H9 (cell line): Measurements from ENCODE around the gene LMOD3. TPM values are rescaled to one million over a fixed set of nuclear protein-coding genes. Genes with fewer than 3 reads are reported as not detected.

Experiments
- DNase-seq: peaks from one replicate; pipeline ENCODE4 v3.0.0-alpha.2; 2017
- H2AFZ ChIP-seq: one replicate; pipeline ENCODE4 v1.6.1; 2013; ENCODE audit warnings: mild to moderate bottlenecking, low read length, control low read depth, moderate library complexity
- H2AK5ac ChIP-seq: 2 replicates; pipeline ENCODE4 v1.6.1; 2013; ENCODE audit warnings: low read length, control low read depth, mixed read lengths; ENCODE audit not compliant: insufficient read length
- H2BK120ac ChIP-seq: one replicate; pipeline ENCODE4 v1.6.1; 2013; ENCODE audit warnings: low read depth, mild to moderate bottlenecking, low read length, control low read depth, inconsistent platforms; ENCODE audit not compliant: poor library complexity, severe bottlenecking
- H2BK12ac ChIP-seq: 2 replicates; pipeline ENCODE4 v1.6.1; 2013; ENCODE audit warnings: low read length, control low read depth, mixed read lengths, low read depth; ENCODE audit not compliant: insufficient read length
- H2BK15ac ChIP-seq: 2 replicates; pipeline ENCODE4 v1.6.1; 2013; ENCODE audit warnings: low read depth, low read length, control low read depth
- H2BK20ac ChIP-seq: one replicate; pipeline ENCODE4 v1.6.1; 2013; ENCODE audit warnings: low read depth, mild to moderate bottlenecking, low read length, control low read depth, inconsistent platforms; ENCODE audit not compliant: poor library complexity, severe bottlenecking
- H2BK5ac ChIP-seq: 2 replicates; pipeline ENCODE4 v1.6.1; 2013; ENCODE audit warnings: low read length, control low read depth, mixed read lengths; ENCODE audit not compliant: insufficient read length
- H3K14ac ChIP-seq: 2 replicates; pipeline ENCODE4 v1.6.1; 2013; ENCODE audit warnings: low read length, control low read depth; ENCODE audit not compliant: insufficient read depth
- H3K18ac ChIP-seq: 2 replicates; pipeline ENCODE4 v1.6.1; 2013; ENCODE audit warnings: low read depth, mild to moderate bottlenecking, mixed read lengths, low read length, control low read depth; ENCODE audit not compliant: insufficient read length
- H3K23ac ChIP-seq: 2 replicates; pipeline ENCODE4 v1.6.1; 2013; ENCODE audit warnings: low read length, control low read depth, mixed read lengths, low read depth; ENCODE audit not compliant: insufficient read length
- H3K23me2 ChIP-seq: 2 replicates; pipeline ENCODE4 v1.6.1; 2013; ENCODE audit warnings: low read depth, mild to moderate bottlenecking, mixed read lengths, low read length, control low read depth; ENCODE audit not compliant: insufficient read length, poor library complexity, severe bottlenecking
- H3K27ac ChIP-seq: 2 replicates; pipeline ENCODE4 v1.5.1; 2013; ENCODE audit warnings: low read length, control low read depth, mixed read lengths, low read depth; ENCODE audit not compliant: insufficient read length
- H3K27me3 ChIP-seq: 2 replicates; pipeline ENCODE4 v1.6.1; 2013; ENCODE audit warnings: low read length, control low read depth, inconsistent platforms; ENCODE audit not compliant: insufficient read depth
- H3K4ac ChIP-seq: 2 replicates; pipeline ENCODE4 v1.6.1; 2013; ENCODE audit warnings: low read depth, mild to moderate bottlenecking, control low read depth, inconsistent platforms, low read length, moderate library complexity
- H3K4me1 ChIP-seq: 2 replicates; pipeline ENCODE4 v1.6.1; 2013; ENCODE audit warnings: low read length, control low read depth, inconsistent platforms; ENCODE audit not compliant: insufficient read depth
- H3K4me2 ChIP-seq: 2 replicates; pipeline ENCODE4 v1.6.1; 2013; ENCODE audit warnings: low read length, control low read depth, mixed read lengths; ENCODE audit not compliant: insufficient read length, insufficient read depth
- H3K56ac ChIP-seq: 2 replicates; pipeline ENCODE4 v1.6.1; 2013; ENCODE audit warnings: low read depth, mild to moderate bottlenecking, mixed read lengths, low read length, control low read depth; ENCODE audit not compliant: insufficient read length
- H3K79me1 ChIP-seq: 2 replicates; pipeline ENCODE4 v1.6.1; 2013; ENCODE audit warnings: low read depth, mild to moderate bottlenecking, moderate library complexity, low read length, control low read depth, inconsistent platforms; ENCODE audit not compliant: insufficient read depth, poor library complexity, severe bottlenecking
- H3K79me2 ChIP-seq: 2 replicates; pipeline ENCODE4 v1.6.1; 2013; ENCODE audit warnings: low read length, control low read depth, inconsistent platforms; ENCODE audit not compliant: insufficient read depth
- H3K9ac ChIP-seq: 2 replicates; pipeline ENCODE4 v1.6.1; 2013; ENCODE audit warnings: low read length, control low read depth, mixed read lengths; ENCODE audit not compliant: insufficient read length; ENCODE audit errors: extremely low read depth
- H3K9me3 ChIP-seq: one replicate; pipeline ENCODE4 v1.6.1; 2013; ENCODE audit warnings: low read depth, low read length, inconsistent platforms; ENCODE audit not compliant: control insufficient read depth
- H3T11ph ChIP-seq: one replicate; pipeline ENCODE4 v1.6.1; 2013; ENCODE audit warnings: mild to moderate bottlenecking, low read length, control low read depth, inconsistent platforms
- H4K20me1 ChIP-seq: one replicate; pipeline ENCODE4 v1.6.1; 2013; ENCODE audit not compliant: control insufficient read depth, insufficient read length, insufficient read depth
- H4K5ac ChIP-seq: 2 replicates; pipeline ENCODE4 v1.6.1; 2013; ENCODE audit warnings: low read depth, mild to moderate bottlenecking, mixed read lengths, low read length, control low read depth; ENCODE audit not compliant: insufficient read length
- H4K8ac ChIP-seq: replicated peaks from 2 replicates; pipeline ENCODE4 v1.6.1; 2013; ENCODE audit warnings: low read length, control low read depth, mixed read lengths, low read depth; ENCODE audit not compliant: insufficient read length
- H4K91ac ChIP-seq: 2 replicates; pipeline ENCODE4 v1.6.1; 2013; ENCODE audit warnings: low read depth, mild to moderate bottlenecking, moderate library complexity, mixed read lengths, low read length, control low read depth; ENCODE audit not compliant: insufficient read length
- H3K27ac Mint-ChIP-seq, 3 experiments: 2 replicates in 2 of 3; 3 replicates in 1 of 3; pipeline ENCODE4 v1.8.0; 2020 to 2021; ENCODE audit warnings: mixed read lengths in 3 of 3, mild to moderate bottlenecking in 1 of 3, moderate library complexity in 1 of 3
- H3K27me3 Mint-ChIP-seq: 2 replicates; pipeline ENCODE4 v1.8.0; 2021; ENCODE audit warnings: low read depth, mild to moderate bottlenecking, moderate library complexity, mixed read lengths
- H3K36me3 Mint-ChIP-seq, 3 experiments: 2 replicates in 2 of 3; 3 replicates in 1 of 3; pipeline ENCODE4 v1.8.0; 2020 to 2021; ENCODE audit warnings: low read depth in 3 of 3, mixed read lengths in 3 of 3; ENCODE audit not compliant: insufficient read depth in 1 of 3
- H3K4me1 Mint-ChIP-seq, 2 experiments: 2 replicates each; pipeline ENCODE4 v1.8.0; 2020; ENCODE audit warnings: mixed read lengths in 2 of 2
- H3K4me3 Mint-ChIP-seq, 2 experiments: 2 replicates in 1 of 2; 3 replicates in 1 of 2; pipeline ENCODE4 v1.8.0; 2020 to 2021; ENCODE audit warnings: mild to moderate bottlenecking in 2 of 2, mixed read lengths in 2 of 2, moderate library complexity in 1 of 2
- H3K9me3 Mint-ChIP-seq, 2 experiments: 2 replicates in 1 of 2; 3 replicates in 1 of 2; pipeline ENCODE4 v1.8.0; 2020; ENCODE audit warnings: mild to moderate bottlenecking in 2 of 2, mixed read lengths in 2 of 2, moderate library complexity in 1 of 2
- WGBS: extraction: QIAGEN DNeasy Blood & Tissue Kit; methylation state at CpG from one replicate; pipeline ENCODE4 v1.1.7; 2013; ENCODE audit warnings: missing lambda C conversion rate, low lambda C conversion rate, mixed read lengths; ENCODE audit not compliant: insufficient read length; ENCODE audit errors: extremely low coverage; 5-methylcytosine and 5-hydroxymethylcytosine counted together
- total RNA-seq: library from RNA; stranded (reverse); gene quantifications from 2 replicates; pipeline ENCODE4 v1.2.1, GENCODE V29; 2021
- TF ChIP-seq, protein P1 (sequence below): fragments of 200-600 bp; sonication (generic); conservative IDR thresholded peaks from 3 replicates; pipeline ENCODE4 v1.8.0; 2021; ENCODE audit warnings: antibody characterized with exemption, mild to moderate bottlenecking

The LMOD3 gene
- total RNA-seq, 1 experiment from 2014 or later = not detected

DNA sequence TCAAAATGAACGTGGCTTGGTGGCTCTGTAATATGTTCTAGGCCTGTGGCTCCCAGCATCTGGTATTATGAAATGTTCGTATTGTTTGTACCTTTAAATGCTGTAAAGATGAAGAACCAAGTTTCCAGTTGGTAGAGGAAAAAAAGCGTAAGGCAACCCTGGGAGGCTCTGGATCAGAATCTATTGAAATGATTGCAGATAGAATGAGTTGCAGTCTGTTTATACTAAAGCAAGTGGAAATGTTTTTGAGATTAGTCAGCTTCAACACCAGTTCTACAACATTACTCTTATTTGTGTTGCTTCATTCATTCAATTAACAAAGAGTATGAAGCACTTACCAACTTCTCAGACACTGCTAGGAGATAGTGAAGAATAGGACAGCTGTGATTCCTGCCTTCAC lies 32.4 kb downstream of the LMOD3 start:
- no peak overlapping the region for H2AFZ ChIP-seq
- no peak overlapping the region for H3K23ac ChIP-seq
- H3K4ac ChIP-seq = no peak overlapping the region
- no peaks in the 10 kb centered on the region for H3K9me3 Mint-ChIP-seq
- no peak overlapping the region for H4K5ac ChIP-seq
- H3K18ac ChIP-seq = no peak overlapping the region
- no peak overlapping the region for H3K56ac ChIP-seq
- no peaks in the 10 kb centered on the region for H4K20me1 ChIP-seq
- H3T11ph ChIP-seq = no peak overlapping the region
- no peak overlapping the region for H2AK5ac ChIP-seq
- H3K79me2 ChIP-seq = no peaks in the 10 kb centered on the region
- no peak overlapping the region for H3K14ac ChIP-seq
- H4K8ac ChIP-seq = no peak overlapping the region
- H3K36me3 Mint-ChIP-seq = no peaks in the 10 kb centered on the region
- H3K27ac ChIP-seq = no peak overlapping the region
- H3K4me1 Mint-ChIP-seq = peaks cover 34 to 38% of the 10 kb centered on the region in 2 experiments
- H2BK5ac ChIP-seq = no peak overlapping the region
- peaks cover 7% of the 10 kb centered on the region for H3K23me2 ChIP-seq
- DNase-seq = no peak
- H2BK12ac ChIP-seq = no peak overlapping the region
- H3K4me3 Mint-ChIP-seq = no peak overlapping the region
- no peak overlapping the region for H3K27ac Mint-ChIP-seq
- no peak overlapping the region for H4K91ac ChIP-seq
- TF ChIP-seq, protein P1, sequence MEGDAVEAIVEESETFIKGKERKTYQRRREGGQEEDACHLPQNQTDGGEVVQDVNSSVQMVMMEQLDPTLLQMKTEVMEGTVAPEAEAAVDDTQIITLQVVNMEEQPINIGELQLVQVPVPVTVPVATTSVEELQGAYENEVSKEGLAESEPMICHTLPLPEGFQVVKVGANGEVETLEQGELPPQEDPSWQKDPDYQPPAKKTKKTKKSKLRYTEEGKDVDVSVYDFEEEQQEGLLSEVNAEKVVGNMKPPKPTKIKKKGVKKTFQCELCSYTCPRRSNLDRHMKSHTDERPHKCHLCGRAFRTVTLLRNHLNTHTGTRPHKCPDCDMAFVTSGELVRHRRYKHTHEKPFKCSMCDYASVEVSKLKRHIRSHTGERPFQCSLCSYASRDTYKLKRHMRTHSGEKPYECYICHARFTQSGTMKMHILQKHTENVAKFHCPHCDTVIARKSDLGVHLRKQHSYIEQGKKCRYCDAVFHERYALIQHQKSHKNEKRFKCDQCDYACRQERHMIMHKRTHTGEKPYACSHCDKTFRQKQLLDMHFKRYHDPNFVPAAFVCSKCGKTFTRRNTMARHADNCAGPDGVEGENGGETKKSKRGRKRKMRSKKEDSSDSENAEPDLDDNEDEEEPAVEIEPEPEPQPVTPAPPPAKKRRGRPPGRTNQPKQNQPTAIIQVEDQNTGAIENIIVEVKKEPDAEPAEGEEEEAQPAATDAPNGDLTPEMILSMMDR = no peak
- H3K79me1 ChIP-seq = no peaks in the 10 kb centered on the region
- no peaks in the 10 kb centered on the region for H3K9me3 ChIP-seq
- H3K27me3 Mint-ChIP-seq = no peaks in the 10 kb centered on the region
- H3K4me1 ChIP-seq = peaks cover 17% of the 10 kb centered on the region
- H3K9ac ChIP-seq = no peak overlapping the region
- no peaks in the 10 kb centered on the region for H3K27me3 ChIP-seq
- H2BK120ac ChIP-seq = no peak overlapping the region
- no CpG with 5 or more reads among the region's 3 CpGs for WGBS
- no peak overlapping the region for H3K4me2 ChIP-seq
- H2BK20ac ChIP-seq = no peak overlapping the region
- H2BK15ac ChIP-seq = no peak overlapping the region
